ENCODE measurements around the gene GGCT.
A peak's percentile ranks its signal among the peaks of the same experiment; 100 is the strongest.

- TF ChIP-seq CTCF (IDR thresholded peaks at IDR 0.05) = no peak
- TF ChIP-seq EP300 (IDR thresholded peaks at IDR 0.05) = peak; percentile 90
- TF ChIP-seq POLR2AphosphoS5 (IDR thresholded peaks at IDR 0.05) = peak; percentile 60 to 77
These were observed 44.9 kb downstream of the GGCT start for GRCh38 chr7:30459591-30460245.
